ENCODE data around the gene RARG.
"Not testable (repeated sequence)": the region's sequence is repeated elsewhere in the genome, so short reads cannot be mapped to it uniquely, and the experiment has no call there.

Gene RARG

GRCh38 chr12:53211476-53212381 is 20.3 kb downstream of the RARG start:
- Mint-ChIP-seq H3K36me3 (no peaks in the 10 kb centered on the region), H3K27me3 (no peaks in the 10 kb centered on the region), H3K4me3 (no peak overlapping the region), H3K9me3 (ENCODE audit: low read depth) (no peaks in the 10 kb centered on the region), H3K27ac (peak overlapping the region; percentile 50), H3K4me1 (ENCODE audit: low read depth) (peaks cover 67% of the 10 kb centered on the region)

- H3K36me3 Mint-ChIP-seq: no peaks in the 10 kb centered on the region
These were observed 21.2 kb downstream of the RARG start for GRCh38 chr12:53210843-53211242.

GRCh38 chr12:53208877-53209463 is 23.0 kb downstream of the RARG start:
- Mint-ChIP-seq H3K4me1 (ENCODE audit: low read depth) (peaks cover 72% of the 10 kb centered on the region), H3K4me3 (peak overlapping the region; percentile 76), H3K9me3 (ENCODE audit: low read depth) (no peaks in the 10 kb centered on the region), H3K36me3 (no peaks in the 10 kb centered on the region), H3K27me3 (no peaks in the 10 kb centered on the region), H3K27ac (peak overlapping the region; percentile 89)

More at GRCh38 chr12:53210843-53211242, 21.2 kb downstream of the RARG start:
- Mint-ChIP-seq H3K27ac (no peak overlapping the region), H3K4me3 (no peak overlapping the region), H3K27me3 (no peaks in the 10 kb centered on the region), H3K4me1 (ENCODE audit: low read depth) (peaks cover 67% of the 10 kb centered on the region), H3K9me3 (ENCODE audit: low read depth) (no peaks in the 10 kb centered on the region)

- H3K4me1 Mint-ChIP-seq (ENCODE audit: low read depth): peaks cover 71% of the 10 kb centered on the region
- H3K4me3 Mint-ChIP-seq: peak overlapping the region; percentile 76
- H3K36me3 Mint-ChIP-seq: no peaks in the 10 kb centered on the region
- H3K9me3 Mint-ChIP-seq (ENCODE audit: low read depth): no peaks in the 10 kb centered on the region
- H3K27me3 Mint-ChIP-seq: no peaks in the 10 kb centered on the region
- peak overlapping the region; percentile 89 for H3K27ac Mint-ChIP-seq
These were observed 23.6 kb downstream of the RARG start for GRCh38 chr12:53208435-53208834.

GRCh38 chr12:53207042-53207441 is 25.0 kb downstream of the RARG start, which contains the start of gene ITGB7:
ITGB7 (minus strand) TSS chr12:53207251; CDS start chr12:53200443, 6,808 bp downstream.
- no peaks in the 10 kb centered on the region for H3K27me3 Mint-ChIP-seq
- peaks cover 69% of the 10 kb centered on the region for H3K4me1 Mint-ChIP-seq (ENCODE audit: low read depth)
- H3K27ac Mint-ChIP-seq: peak within 1 kb of the TSS; percentile 90
- no peaks in the 10 kb centered on the region for H3K9me3 Mint-ChIP-seq (ENCODE audit: low read depth)
- peak within 1 kb of the TSS; percentile 91 for H3K4me3 Mint-ChIP-seq
- H3K36me3 Mint-ChIP-seq: peaks cover 3% of the 10 kb centered on the region

GRCh38 chr12:53205747-53206419 is 26.1 kb downstream of the RARG start:
- Mint-ChIP-seq H3K4me1 (ENCODE audit: low read depth) (peaks cover 76% of the 10 kb centered on the region), H3K9me3 (ENCODE audit: low read depth) (no peaks in the 10 kb centered on the region), H3K27ac (peak overlapping the region; percentile 90), H3K36me3 (peaks cover 6% of the 10 kb centered on the region), H3K27me3 (no peaks in the 10 kb centered on the region), H3K4me3 (peak overlapping the region; percentile 91)

GRCh38 chr12:53204351-53204750 is 27.7 kb downstream of the RARG start:
- H3K36me3 Mint-ChIP-seq: peaks cover 11% of the 10 kb centered on the region
- H3K4me1 Mint-ChIP-seq (ENCODE audit: low read depth): peaks cover 83% of the 10 kb centered on the region
- H3K4me3 Mint-ChIP-seq: peak overlapping the region; percentile 91
- peak overlapping the region; percentile 84 for H3K27ac Mint-ChIP-seq
- no peaks in the 10 kb centered on the region for H3K27me3 Mint-ChIP-seq
- H3K9me3 Mint-ChIP-seq (ENCODE audit: low read depth): no peaks in the 10 kb centered on the region

- not testable (repeated sequence) for H3K4me3 Mint-ChIP-seq; H3K9me3 Mint-ChIP-seq (ENCODE audit: low read depth); H3K27me3 Mint-ChIP-seq; H3K27ac Mint-ChIP-seq
- Mint-ChIP-seq H3K4me1 (ENCODE audit: low read depth) (peaks cover 81% of the 10 kb centered on the region), H3K36me3 (peaks cover 11% of the 10 kb centered on the region)
These were observed 29.7 kb downstream of the RARG start for GRCh38 chr12:53202316-53202715.

- Mint-ChIP-seq H3K27ac (no peak overlapping the region), H3K4me3 (no peak overlapping the region), H3K4me1 (ENCODE audit: low read depth) (peaks cover 80% of the 10 kb centered on the region), H3K27me3 (no peaks in the 10 kb centered on the region), H3K36me3 (peaks cover 11% of the 10 kb centered on the region), H3K9me3 (ENCODE audit: low read depth) (no peaks in the 10 kb centered on the region)
These were observed 30.4 kb downstream of the RARG start for GRCh38 chr12:53201639-53202038.

GRCh38 chr12:53201177-53201541 is 30.9 kb downstream of the RARG start:
- Mint-ChIP-seq H3K4me1 (ENCODE audit: low read depth) (peaks cover 75% of the 10 kb centered on the region), H3K4me3 (peak overlapping the region; percentile 62), H3K27ac (peak overlapping the region; percentile 92)

GRCh38 chr12:53200458-53201176 is 31.4 kb downstream of the RARG start:
- Mint-ChIP-seq H3K36me3 (peaks cover 11% of the 10 kb centered on the region), H3K27me3 (no peaks in the 10 kb centered on the region), H3K9me3 (ENCODE audit: low read depth) (no peaks in the 10 kb centered on the region), H3K4me1 (ENCODE audit: low read depth) (peaks cover 69% of the 10 kb centered on the region), H3K27ac (peak overlapping the region; percentile 92), H3K4me3 (peak overlapping the region; percentile 62)

More at GRCh38 chr12:53201177-53201541, 30.9 kb downstream of the RARG start:
- Mint-ChIP-seq H3K9me3 (ENCODE audit: low read depth) (no peaks in the 10 kb centered on the region), H3K36me3 (peaks cover 11% of the 10 kb centered on the region), H3K27me3 (no peaks in the 10 kb centered on the region)

GRCh38 chr12:53200107-53200457 is 31.9 kb downstream of the RARG start:
- peaks cover 11% of the 10 kb centered on the region for H3K36me3 Mint-ChIP-seq
- H3K4me3 Mint-ChIP-seq: peak overlapping the region; percentile 62

GRCh38 chr12:53199700-53200099 is 32.3 kb downstream of the RARG start:
- peaks cover 64% of the 10 kb centered on the region for H3K4me1 Mint-ChIP-seq (ENCODE audit: low read depth)
- H3K36me3 Mint-ChIP-seq: peaks cover 11% of the 10 kb centered on the region
- H3K27ac Mint-ChIP-seq: peak overlapping the region; percentile 68
- H3K27me3 Mint-ChIP-seq: no peaks in the 10 kb centered on the region
- no peaks in the 10 kb centered on the region for H3K9me3 Mint-ChIP-seq (ENCODE audit: low read depth)
- peak overlapping the region; percentile 62 for H3K4me3 Mint-ChIP-seq

More at GRCh38 chr12:53200107-53200457, 31.9 kb downstream of the RARG start:
- Mint-ChIP-seq H3K27ac (peak overlapping the region; percentile 92), H3K9me3 (ENCODE audit: low read depth) (no peaks in the 10 kb centered on the region), H3K27me3 (no peaks in the 10 kb centered on the region), H3K4me1 (ENCODE audit: low read depth) (peaks cover 66% of the 10 kb centered on the region)

- no peaks in the 10 kb centered on the region for H3K27me3 Mint-ChIP-seq
- no peaks in the 10 kb centered on the region for H3K9me3 Mint-ChIP-seq (ENCODE audit: low read depth)
- H3K36me3 Mint-ChIP-seq: peaks cover 11% of the 10 kb centered on the region
- H3K27ac Mint-ChIP-seq: peak overlapping the region; percentile 88
- H3K4me1 Mint-ChIP-seq (ENCODE audit: low read depth): peaks cover 54% of the 10 kb centered on the region
- H3K4me3 Mint-ChIP-seq: peak overlapping the region; percentile 83
These were observed 33.4 kb downstream of the RARG start for GRCh38 chr12:53198486-53199110.
